ENCODE results near the gene ZFP57. TPM values are rescaled to one million over a fixed set of nuclear protein-coding genes. Genes with fewer than 3 reads are reported as not detected.

ZFP57 gene
- total and polyA plus RNA-seq, 2 of the 13 experiments (the other 11 are each of a cell fraction or from before 2014, with no cell fraction given): not detected

GRCh38 chr6:29647927-29648642 lies 32.9 kb downstream of the ZFP57 start (continued):
- TF ChIP-seq ZNF709 (CRISPR knock-in tag; IDR thresholded peaks at IDR 0.05) (no peak), HES4 (CRISPR knock-in tag; IDR thresholded peaks at IDR 0.05; ENCODE audit: borderline replicate concordance) (no peak), THAP7 (CRISPR knock-in tag; IDR thresholded peaks at IDR 0.05) (no peak), TEAD2 (CRISPR knock-in tag; IDR thresholded peaks at IDR 0.05) (no peak), ETV5 (CRISPR knock-in tag; IDR thresholded peaks at IDR 0.05; ENCODE audit: borderline replicate concordance) (no peak), ZNF34 (CRISPR knock-in tag; IDR thresholded peaks at IDR 0.05; ENCODE audit: borderline replicate concordance) (no peak), ZNF547 (CRISPR knock-in tag; IDR thresholded peaks at IDR 0.05) (no peak), PPARG (CRISPR knock-in tag; conservative IDR thresholded peaks at IDR 0.05) (no peak), HOXA3 (CRISPR knock-in tag; IDR thresholded peaks at IDR 0.05) (no peak), HCFC1 (IDR thresholded peaks at IDR 0.05; ENCODE audit: low read depth, low read length) (no peak), RELA (CRISPR knock-in tag; IDR thresholded peaks at IDR 0.05) (no peak), ZNF326 (CRISPR knock-in tag; IDR thresholded peaks at IDR 0.05; ENCODE audit: borderline replicate concordance) (no peak), CENPT (CRISPR knock-in tag; IDR thresholded peaks at IDR 0.05; ENCODE audit: low read depth) (no peak), ZSCAN29 (CRISPR knock-in tag; conservative IDR thresholded peaks at IDR 0.05) (no peak), ZNF383 (CRISPR knock-in tag; IDR thresholded peaks at IDR 0.05; ENCODE audit: borderline replicate concordance) (no peak), ZFP90 (CRISPR knock-in tag; IDR thresholded peaks at IDR 0.05; ENCODE audit: borderline replicate concordance) (no peak), TEAD3 (CRISPR knock-in tag; optimal IDR thresholded peaks at IDR 0.05; ENCODE audit: borderline replicate concordance) (peak; percentile 32), ZNF367 (CRISPR knock-in tag; IDR thresholded peaks at IDR 0.05; ENCODE audit: borderline replicate concordance) (no peak), RBAK (CRISPR knock-in tag; IDR thresholded peaks at IDR 0.05) (no peak), JUN (CRISPR knock-in tag; IDR thresholded peaks at IDR 0.05) (no peak), ZBTB46 (CRISPR knock-in tag; IDR thresholded peaks at IDR 0.05; ENCODE audit: borderline replicate concordance) (no peak), RFXANK (CRISPR knock-in tag; IDR thresholded peaks at IDR 0.05) (peak; percentile 82; the same call in 1 of the 2 replicates), ELK4 (CRISPR knock-in tag; IDR thresholded peaks at IDR 0.05; ENCODE audit: borderline replicate concordance) (no peak), CSRNP2 (CRISPR knock-in tag; conservative IDR thresholded peaks at IDR 0.05; ENCODE audit: low read depth) (no peak), CBX2 (IDR thresholded peaks at IDR 0.05; ENCODE audit: low read depth, low read length) (no peak), CBX2 (CRISPR knock-in tag; IDR thresholded peaks at IDR 0.05; ENCODE audit: low read depth) (no peak), TAF15 (IDR thresholded peaks at IDR 0.05; ENCODE audit: low read depth, low read length, poor library complexity, severe bottlenecking) (no peak), ONECUT2 (CRISPR knock-in tag; IDR thresholded peaks at IDR 0.05) (no peak)
